ENCODE results near the gene TCP10L. TPM values are rescaled to one million over a fixed set of nuclear protein-coding genes. Genes with fewer than 3 reads are reported as not detected.

TCP10L gene
- total RNA-seq, 1 experiment from 2014 or later = 0.96 TPM

Other genes starting within 250 kb of the TCP10L start
- gene URB1, start 192.5 kb downstream of the TCP10L start, total RNA-seq (2014; rRNA removed; shearing (Covaris generic)) = 7.2 and 9.3 TPM in 2 replicates
- 9.6 and 11.8 TPM in 2 replicates for gene EVA1C, start 172.8 kb downstream of the TCP10L start, total RNA-seq (2014; rRNA removed; shearing (Covaris generic))
- 47.0 and 49.6 TPM in 2 replicates for gene CFAP298, start 26.9 kb upstream of the TCP10L start, total RNA-seq (2014; rRNA removed; shearing (Covaris generic))
- gene SYNJ1, start 142.5 kb upstream of the TCP10L start, total RNA-seq (2014; rRNA removed; shearing (Covaris generic)) = 5.0 and 7.1 TPM in 2 replicates
- gene PAXBP1, start 186.2 kb upstream of the TCP10L start, total RNA-seq (2014; rRNA removed; shearing (Covaris generic)) = 11.4 and 15.3 TPM in 2 replicates

Data from RPMI7951 (cell line).